K562 (cell line): ENCODE results near the gene PRCC. TPM values are rescaled to one million over a fixed set of nuclear protein-coding genes. Genes with fewer than 3 reads are reported as not detected.

Experiments used
- MTA2 ChIP-seq: fragments of 450-650 bp; IDR thresholded peaks from 2 replicates; pipeline ENCODE4 v1.6.1; 2016; ENCODE audit warnings: low read depth
- MTA3 ChIP-seq: fragments of 450-650 bp; formaldehyde crosslinking; IDR thresholded peaks from 2 replicates; pipeline ENCODE4 v1.6.1; 2017; ENCODE audit warnings: mild to moderate bottlenecking, borderline replicate concordance
- PYGO2 ChIP-seq: fragments of 450-650 bp; IDR thresholded peaks from 2 replicates; pipeline ENCODE4 v1.6.1; 2016; ENCODE audit warnings: mild to moderate bottlenecking, missing genetic modification characterization, moderate library complexity, missing compliant biosample characterization
- SAP30 ChIP-seq: fragments of 200-600 bp; sonication (generic); IDR thresholded peaks from 2 replicates; pipeline ENCODE4 v1.6.1; 2012; ENCODE audit warnings: borderline replicate concordance, low read depth, mild to moderate bottlenecking, moderate library complexity, low read length, control low read depth, inconsistent platforms; ENCODE audit not compliant: insufficient read depth, poor library complexity, severe bottlenecking
- polyA plus RNA-seq, 8 experiments: library from polyadenylated mRNA; depleted of rRNA in 4 of 8; stranded (reverse) in 5 of 8; unstranded in 3 of 8; fragments of >200 nt; fragmentation: Nextera tagmentation in 2 of 8; fragmentation: Illumina TruSeq in 1 of 8; extraction: Ambion mirVana in 2 of 8; extraction: Trizol in 1 of 8; gene quantifications; 2 replicates each; pipeline versions ENCODE4 v1.2.1 to v1.2.3, GENCODE V29; 2011 to 2014; ENCODE audit warnings: inconsistent platforms in 1 of 8, missing spikeins in 1 of 8
- total RNA-seq, 7 experiments: library from RNA; depleted of rRNA in 6 of 7; stranded (reverse); fragments of >200 nt in 6 of 7; fragmentation: Illumina TruSeq in 2 of 7; extraction: Trizol in 2 of 7; gene quantifications; 2 replicates each; pipeline versions ENCODE4 v1.2.1 to v1.2.3, GENCODE V29; 2011 to 2021; ENCODE audit warnings: low replicate concordance in 1 of 7
- TF ChIP-seq, protein P1 (sequence below): fragments of 450-650 bp; IDR thresholded peaks from 2 replicates; pipeline ENCODE4 v1.6.1; 2016; ENCODE audit warnings: low read depth

Gene PRCC
- total and polyA plus RNA-seq, 9 of the 15 experiments (the other 6 are each of a cell fraction or from before 2014, with no cell fraction given), result 23.9 to 201 (median 41.1) TPM

DNA sequence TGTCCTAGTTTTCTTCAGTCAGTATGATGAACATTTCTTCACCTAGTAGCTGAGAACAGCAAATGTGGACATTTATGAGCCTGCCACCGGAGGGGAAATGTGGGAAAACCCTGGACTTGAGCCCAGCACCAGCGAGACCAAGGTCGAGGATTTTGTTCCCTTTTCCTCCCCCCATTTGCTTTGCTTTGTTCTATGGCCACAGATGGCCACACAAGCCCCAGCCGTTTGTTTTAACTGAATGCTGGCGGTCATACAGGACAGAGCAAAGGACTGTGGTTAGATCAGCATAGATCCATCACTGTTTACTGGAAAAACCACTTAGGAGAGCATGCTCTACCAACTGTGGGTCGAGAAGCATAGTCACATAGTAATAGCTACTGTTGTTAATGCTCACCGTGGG, 28.5 kb downstream of the PRCC start (continued):
- TF ChIP-seq, protein P1, sequence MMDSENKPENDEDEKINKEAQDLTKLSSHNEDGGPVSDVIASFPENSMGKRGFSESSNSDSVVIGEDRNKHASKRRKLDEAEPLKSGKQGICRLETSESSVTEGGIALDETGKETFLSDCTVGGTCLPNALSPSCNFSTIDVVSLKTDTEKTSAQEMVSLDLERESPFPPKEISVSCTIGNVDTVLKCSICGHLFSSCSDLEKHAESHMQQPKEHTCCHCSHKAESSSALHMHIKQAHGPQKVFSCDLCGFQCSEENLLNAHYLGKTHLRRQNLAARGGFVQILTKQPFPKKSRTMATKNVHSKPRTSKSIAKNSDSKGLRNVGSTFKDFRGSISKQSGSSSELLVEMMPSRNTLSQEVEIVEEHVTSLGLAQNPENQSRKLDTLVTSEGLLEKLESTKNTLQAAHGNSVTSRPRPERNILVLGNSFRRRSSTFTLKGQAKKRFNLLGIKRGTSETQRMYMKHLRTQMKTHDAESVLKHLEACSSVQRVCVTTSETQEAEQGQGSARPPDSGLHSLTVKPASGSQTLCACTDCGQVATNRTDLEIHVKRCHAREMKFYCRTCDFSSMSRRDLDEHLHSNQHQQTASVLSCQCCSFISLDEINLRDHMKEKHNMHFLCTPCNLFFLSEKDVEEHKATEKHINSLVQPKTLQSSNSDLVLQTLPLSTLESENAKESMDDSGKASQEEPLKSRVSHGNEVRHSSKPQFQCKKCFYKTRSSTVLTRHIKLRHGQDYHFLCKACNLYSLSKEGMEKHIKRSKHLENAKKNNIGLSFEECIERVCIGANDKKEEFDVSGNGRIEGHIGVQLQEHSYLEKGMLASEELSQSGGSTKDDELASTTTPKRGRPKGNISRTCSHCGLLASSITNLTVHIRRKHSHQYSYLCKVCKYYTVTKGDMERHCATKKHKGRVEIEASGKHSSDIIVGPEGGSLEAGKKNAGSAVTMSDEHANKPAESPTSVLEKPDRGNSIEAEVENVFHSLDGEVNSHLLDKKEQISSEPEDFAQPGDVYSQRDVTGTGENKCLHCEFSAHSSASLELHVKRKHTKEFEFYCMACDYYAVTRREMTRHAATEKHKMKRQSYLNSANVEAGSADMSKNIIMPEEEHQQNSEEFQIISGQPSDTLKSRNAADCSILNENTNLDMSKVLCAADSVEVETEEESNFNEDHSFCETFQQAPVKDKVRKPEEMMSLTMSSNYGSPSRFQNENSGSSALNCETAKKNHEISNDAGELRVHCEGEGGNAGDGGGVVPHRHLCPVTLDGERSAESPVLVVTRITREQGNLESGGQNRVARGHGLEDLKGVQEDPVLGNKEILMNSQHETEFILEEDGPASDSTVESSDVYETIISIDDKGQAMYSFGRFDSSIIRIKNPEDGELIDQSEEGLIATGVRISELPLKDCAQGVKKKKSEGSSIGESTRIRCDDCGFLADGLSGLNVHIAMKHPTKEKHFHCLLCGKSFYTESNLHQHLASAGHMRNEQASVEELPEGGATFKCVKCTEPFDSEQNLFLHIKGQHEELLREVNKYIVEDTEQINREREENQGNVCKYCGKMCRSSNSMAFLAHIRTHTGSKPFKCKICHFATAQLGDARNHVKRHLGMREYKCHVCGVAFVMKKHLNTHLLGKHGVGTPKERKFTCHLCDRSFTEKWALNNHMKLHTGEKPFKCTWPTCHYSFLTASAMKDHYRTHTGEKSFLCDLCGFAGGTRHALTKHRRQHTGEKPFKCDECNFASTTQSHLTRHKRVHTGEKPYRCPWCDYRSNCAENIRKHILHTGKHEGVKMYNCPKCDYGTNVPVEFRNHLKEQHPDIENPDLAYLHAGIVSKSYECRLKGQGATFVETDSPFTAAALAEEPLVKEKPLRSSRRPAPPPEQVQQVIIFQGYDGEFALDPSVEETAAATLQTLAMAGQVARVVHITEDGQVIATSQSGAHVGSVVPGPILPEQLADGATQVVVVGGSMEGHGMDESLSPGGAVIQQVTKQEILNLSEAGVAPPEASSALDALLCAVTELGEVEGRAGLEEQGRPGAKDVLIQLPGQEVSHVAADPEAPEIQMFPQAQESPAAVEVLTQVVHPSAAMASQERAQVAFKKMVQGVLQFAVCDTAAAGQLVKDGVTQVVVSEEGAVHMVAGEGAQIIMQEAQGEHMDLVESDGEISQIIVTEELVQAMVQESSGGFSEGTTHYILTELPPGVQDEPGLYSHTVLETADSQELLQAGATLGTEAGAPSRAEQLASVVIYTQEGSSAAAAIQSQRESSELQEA, result no peak
- TF ChIP-seq PYGO2 (tag) (no peak), MTA3 (no peak), MTA2 (no peak), SAP30 (no peak)
